ENCODE results near the gene KCNQ1OT1. TPM values are rescaled to one million over a fixed set of nuclear protein-coding genes. Genes with fewer than 3 reads are reported as not detected.

The KCNQ1OT1 gene
- total RNA-seq, 1 experiment from 2014 or later: 2.4 TPM

DNA sequence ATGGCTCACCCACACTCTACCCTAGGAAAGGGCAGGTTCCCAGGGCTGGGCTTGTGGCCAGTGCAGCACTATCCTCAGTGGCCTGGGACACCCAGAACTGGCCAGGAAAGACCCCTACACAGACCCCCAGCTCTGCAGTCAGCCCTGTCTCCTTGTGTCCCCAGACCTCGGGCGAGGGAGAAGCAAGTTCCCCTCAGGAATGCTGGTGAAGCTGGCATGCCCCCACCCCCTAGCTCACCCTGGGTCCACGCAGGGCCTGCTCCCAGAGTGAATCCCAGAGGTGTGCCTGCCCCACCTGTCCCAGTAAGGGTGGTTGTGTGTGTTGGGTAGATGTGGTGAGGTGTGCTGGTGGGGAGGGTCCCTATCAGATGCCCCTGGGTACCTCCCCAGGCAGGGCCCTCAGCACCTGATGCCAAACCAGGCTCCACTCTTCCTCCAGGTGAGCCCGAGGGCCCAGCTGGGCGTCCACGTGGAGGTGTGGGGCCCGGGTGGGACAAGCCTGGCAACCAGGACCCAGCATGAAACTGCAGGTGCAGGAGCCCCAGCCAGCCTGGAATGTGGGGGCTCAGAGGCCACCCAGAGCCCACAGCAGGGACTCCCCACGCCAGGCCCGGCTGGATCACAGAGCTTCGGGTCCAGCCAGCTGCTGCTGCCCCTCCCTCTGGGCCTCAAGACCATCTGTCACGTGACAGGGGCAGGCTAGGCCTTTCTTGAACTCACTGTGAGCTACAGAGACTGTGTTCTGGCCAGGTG lies 48.4 kb upstream of the KCNQ1OT1 start (continued):
- TF ChIP-seq, protein P1, sequence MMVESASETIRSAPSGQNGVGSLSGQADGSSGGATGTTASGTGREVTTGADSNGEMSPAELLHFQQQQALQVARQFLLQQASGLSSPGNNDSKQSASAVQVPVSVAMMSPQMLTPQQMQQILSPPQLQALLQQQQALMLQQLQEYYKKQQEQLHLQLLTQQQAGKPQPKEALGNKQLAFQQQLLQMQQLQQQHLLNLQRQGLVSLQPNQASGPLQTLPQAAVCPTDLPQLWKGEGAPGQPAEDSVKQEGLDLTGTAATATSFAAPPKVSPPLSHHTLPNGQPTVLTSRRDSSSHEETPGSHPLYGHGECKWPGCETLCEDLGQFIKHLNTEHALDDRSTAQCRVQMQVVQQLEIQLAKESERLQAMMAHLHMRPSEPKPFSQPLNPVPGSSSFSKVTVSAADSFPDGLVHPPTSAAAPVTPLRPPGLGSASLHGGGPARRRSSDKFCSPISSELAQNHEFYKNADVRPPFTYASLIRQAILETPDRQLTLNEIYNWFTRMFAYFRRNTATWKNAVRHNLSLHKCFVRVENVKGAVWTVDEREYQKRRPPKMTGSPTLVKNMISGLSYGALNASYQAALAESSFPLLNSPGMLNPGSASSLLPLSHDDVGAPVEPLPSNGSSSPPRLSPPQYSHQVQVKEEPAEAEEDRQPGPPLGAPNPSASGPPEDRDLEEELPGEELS (CRISPR knock-in tag; IDR thresholded peaks at IDR 0.05): no peak
- TF ChIP-seq SMAD3 (CRISPR knock-in tag; IDR thresholded peaks at IDR 0.05; ENCODE audit: borderline replicate concordance) (no peak), KAT7 (CRISPR knock-in tag; IDR thresholded peaks at IDR 0.05; ENCODE audit: borderline replicate concordance) (no peak), TEAD1 (CRISPR knock-in tag; IDR thresholded peaks at IDR 0.05) (no peak), ZNF232 (CRISPR knock-in tag; IDR thresholded peaks at IDR 0.05) (no peak), ZNF317 (CRISPR knock-in tag; IDR thresholded peaks at IDR 0.05; ENCODE audit: borderline replicate concordance, low read depth) (no peak)
- TF ChIP-seq, protein P2, sequence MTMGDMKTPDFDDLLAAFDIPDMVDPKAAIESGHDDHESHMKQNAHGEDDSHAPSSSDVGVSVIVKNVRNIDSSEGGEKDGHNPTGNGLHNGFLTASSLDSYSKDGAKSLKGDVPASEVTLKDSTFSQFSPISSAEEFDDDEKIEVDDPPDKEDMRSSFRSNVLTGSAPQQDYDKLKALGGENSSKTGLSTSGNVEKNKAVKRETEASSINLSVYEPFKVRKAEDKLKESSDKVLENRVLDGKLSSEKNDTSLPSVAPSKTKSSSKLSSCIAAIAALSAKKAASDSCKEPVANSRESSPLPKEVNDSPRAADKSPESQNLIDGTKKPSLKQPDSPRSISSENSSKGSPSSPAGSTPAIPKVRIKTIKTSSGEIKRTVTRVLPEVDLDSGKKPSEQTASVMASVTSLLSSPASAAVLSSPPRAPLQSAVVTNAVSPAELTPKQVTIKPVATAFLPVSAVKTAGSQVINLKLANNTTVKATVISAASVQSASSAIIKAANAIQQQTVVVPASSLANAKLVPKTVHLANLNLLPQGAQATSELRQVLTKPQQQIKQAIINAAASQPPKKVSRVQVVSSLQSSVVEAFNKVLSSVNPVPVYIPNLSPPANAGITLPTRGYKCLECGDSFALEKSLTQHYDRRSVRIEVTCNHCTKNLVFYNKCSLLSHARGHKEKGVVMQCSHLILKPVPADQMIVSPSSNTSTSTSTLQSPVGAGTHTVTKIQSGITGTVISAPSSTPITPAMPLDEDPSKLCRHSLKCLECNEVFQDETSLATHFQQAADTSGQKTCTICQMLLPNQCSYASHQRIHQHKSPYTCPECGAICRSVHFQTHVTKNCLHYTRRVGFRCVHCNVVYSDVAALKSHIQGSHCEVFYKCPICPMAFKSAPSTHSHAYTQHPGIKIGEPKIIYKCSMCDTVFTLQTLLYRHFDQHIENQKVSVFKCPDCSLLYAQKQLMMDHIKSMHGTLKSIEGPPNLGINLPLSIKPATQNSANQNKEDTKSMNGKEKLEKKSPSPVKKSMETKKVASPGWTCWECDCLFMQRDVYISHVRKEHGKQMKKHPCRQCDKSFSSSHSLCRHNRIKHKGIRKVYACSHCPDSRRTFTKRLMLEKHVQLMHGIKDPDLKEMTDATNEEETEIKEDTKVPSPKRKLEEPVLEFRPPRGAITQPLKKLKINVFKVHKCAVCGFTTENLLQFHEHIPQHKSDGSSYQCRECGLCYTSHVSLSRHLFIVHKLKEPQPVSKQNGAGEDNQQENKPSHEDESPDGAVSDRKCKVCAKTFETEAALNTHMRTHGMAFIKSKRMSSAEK (CRISPR knock-in tag; IDR thresholded peaks at IDR 0.05; ENCODE audit: borderline replicate concordance): no peak
- TF ChIP-seq, protein P3, sequence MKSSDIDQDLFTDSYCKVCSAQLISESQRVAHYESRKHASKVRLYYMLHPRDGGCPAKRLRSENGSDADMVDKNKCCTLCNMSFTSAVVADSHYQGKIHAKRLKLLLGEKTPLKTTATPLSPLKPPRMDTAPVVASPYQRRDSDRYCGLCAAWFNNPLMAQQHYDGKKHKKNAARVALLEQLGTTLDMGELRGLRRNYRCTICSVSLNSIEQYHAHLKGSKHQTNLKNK (CRISPR knock-in tag; IDR thresholded peaks at IDR 0.05): no peak
- TF ChIP-seq, protein P4, sequence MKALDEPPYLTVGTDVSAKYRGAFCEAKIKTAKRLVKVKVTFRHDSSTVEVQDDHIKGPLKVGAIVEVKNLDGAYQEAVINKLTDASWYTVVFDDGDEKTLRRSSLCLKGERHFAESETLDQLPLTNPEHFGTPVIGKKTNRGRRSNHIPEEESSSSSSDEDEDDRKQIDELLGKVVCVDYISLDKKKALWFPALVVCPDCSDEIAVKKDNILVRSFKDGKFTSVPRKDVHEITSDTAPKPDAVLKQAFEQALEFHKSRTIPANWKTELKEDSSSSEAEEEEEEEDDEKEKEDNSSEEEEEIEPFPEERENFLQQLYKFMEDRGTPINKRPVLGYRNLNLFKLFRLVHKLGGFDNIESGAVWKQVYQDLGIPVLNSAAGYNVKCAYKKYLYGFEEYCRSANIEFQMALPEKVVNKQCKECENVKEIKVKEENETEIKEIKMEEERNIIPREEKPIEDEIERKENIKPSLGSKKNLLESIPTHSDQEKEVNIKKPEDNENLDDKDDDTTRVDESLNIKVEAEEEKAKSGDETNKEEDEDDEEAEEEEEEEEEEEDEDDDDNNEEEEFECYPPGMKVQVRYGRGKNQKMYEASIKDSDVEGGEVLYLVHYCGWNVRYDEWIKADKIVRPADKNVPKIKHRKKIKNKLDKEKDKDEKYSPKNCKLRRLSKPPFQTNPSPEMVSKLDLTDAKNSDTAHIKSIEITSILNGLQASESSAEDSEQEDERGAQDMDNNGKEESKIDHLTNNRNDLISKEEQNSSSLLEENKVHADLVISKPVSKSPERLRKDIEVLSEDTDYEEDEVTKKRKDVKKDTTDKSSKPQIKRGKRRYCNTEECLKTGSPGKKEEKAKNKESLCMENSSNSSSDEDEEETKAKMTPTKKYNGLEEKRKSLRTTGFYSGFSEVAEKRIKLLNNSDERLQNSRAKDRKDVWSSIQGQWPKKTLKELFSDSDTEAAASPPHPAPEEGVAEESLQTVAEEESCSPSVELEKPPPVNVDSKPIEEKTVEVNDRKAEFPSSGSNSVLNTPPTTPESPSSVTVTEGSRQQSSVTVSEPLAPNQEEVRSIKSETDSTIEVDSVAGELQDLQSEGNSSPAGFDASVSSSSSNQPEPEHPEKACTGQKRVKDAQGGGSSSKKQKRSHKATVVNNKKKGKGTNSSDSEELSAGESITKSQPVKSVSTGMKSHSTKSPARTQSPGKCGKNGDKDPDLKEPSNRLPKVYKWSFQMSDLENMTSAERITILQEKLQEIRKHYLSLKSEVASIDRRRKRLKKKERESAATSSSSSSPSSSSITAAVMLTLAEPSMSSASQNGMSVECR (CRISPR knock-in tag; IDR thresholded peaks at IDR 0.05; ENCODE audit: borderline replicate concordance): no peak

DNA sequence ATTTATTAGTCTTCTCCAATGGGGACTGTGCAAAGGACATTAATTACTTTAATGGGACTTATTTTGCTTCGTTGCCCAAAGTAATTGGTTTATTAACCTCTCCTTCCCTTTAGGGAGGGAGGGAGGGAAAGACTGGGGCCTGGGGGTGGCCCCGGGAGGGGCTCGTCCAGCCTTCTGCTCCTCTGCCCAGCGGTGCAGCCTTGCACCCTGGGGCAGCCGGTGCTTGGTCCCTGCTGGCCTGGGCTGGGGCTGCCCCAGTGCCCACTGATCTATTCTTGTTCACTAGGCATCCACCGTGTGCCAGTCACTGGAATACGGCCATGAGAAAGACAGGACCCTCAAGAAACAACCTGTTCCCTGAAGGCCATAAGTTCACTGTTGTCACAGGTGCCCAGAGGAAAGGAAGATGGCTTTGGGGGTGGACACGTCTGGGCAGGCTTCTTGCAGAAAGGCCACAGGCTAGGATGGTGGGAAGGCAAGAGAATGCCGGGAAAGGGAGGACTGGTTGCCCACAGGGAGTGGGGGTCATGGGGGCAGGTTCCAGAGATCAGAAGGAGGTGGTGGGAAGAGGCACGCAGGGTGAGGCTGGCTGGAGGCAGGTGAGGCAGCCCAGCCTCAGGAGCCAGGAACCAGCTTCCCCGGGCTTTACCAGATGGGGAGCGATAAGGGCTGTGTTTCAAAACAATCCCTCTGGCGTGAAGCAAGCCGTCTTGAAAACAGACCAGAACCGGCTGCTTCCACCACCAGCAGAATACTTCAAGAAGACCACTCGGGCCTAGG lies 47.6 kb upstream of the KCNQ1OT1 start:
- DNase-seq (ENCODE audit: low spot score) (no peak), ATAC-seq (no peak)
- no peaks in the 10 kb centered on the region for H3K9me3 Mint-ChIP-seq
- ChIA-PET CTCF (no interaction called here), POLR2A (no interaction called here)
- peaks cover 88% of the 10 kb centered on the region for H3K27me3 Mint-ChIP-seq (ENCODE audit: low read depth)
- no peaks in the 10 kb centered on the region for H3K4me1 Mint-ChIP-seq
- H3K4me3 Mint-ChIP-seq: no peak overlapping the region
- no peaks in the 10 kb centered on the region for H3K36me3 Mint-ChIP-seq
- H3K27ac Mint-ChIP-seq: no peak overlapping the region
- TF ChIP-seq RELA (CRISPR knock-in tag; IDR thresholded peaks at IDR 0.05; ENCODE audit: borderline replicate concordance) (no peak), ZNF232 (CRISPR knock-in tag; IDR thresholded peaks at IDR 0.05) (no peak)
- TF ChIP-seq, protein P5, sequence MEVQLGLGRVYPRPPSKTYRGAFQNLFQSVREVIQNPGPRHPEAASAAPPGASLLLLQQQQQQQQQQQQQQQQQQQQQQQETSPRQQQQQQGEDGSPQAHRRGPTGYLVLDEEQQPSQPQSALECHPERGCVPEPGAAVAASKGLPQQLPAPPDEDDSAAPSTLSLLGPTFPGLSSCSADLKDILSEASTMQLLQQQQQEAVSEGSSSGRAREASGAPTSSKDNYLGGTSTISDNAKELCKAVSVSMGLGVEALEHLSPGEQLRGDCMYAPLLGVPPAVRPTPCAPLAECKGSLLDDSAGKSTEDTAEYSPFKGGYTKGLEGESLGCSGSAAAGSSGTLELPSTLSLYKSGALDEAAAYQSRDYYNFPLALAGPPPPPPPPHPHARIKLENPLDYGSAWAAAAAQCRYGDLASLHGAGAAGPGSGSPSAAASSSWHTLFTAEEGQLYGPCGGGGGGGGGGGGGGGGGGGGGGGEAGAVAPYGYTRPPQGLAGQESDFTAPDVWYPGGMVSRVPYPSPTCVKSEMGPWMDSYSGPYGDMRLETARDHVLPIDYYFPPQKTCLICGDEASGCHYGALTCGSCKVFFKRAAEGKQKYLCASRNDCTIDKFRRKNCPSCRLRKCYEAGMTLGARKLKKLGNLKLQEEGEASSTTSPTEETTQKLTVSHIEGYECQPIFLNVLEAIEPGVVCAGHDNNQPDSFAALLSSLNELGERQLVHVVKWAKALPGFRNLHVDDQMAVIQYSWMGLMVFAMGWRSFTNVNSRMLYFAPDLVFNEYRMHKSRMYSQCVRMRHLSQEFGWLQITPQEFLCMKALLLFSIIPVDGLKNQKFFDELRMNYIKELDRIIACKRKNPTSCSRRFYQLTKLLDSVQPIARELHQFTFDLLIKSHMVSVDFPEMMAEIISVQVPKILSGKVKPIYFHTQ (CRISPR knock-in tag; IDR thresholded peaks at IDR 0.05): no peak
- TF ChIP-seq, protein P6, sequence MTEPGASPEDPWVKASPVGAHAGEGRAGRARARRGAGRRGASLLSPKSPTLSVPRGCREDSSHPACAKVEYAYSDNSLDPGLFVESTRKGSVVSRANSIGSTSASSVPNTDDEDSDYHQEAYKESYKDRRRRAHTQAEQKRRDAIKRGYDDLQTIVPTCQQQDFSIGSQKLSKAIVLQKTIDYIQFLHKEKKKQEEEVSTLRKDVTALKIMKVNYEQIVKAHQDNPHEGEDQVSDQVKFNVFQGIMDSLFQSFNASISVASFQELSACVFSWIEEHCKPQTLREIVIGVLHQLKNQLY (CRISPR knock-in tag; IDR thresholded peaks at IDR 0.05): no peak
- TF ChIP-seq, protein P2 (CRISPR knock-in tag; IDR thresholded peaks at IDR 0.05; ENCODE audit: borderline replicate concordance): no peak
